DND-41 (cell line): Measurements from ENCODE around the gene TSHZ2.

Source experiments
- ATAC-seq: fragments of 200-7000 bp; cut with Tn5 transposase; 3 replicates; pipeline ENCODE4 v1.9.1; 2021; ENCODE audit warnings: low read depth; ENCODE audit not compliant: insufficient read depth
- DNase-seq: peaks from one replicate; pipeline ENCODE4 v3.0.0-alpha.2; 2020
- H2AFZ ChIP-seq: 2 replicates; pipeline ENCODE4 v1.6.0; 2012; ENCODE audit warnings: low read depth, low read length
- H3K27ac ChIP-seq: 2 replicates; pipeline ENCODE4 v1.5.1; 2012; ENCODE audit warnings: low read length, inconsistent platforms
- H3K27me3 ChIP-seq: fragments of 200-600 bp; sonication (generic); 2 replicates; pipeline ENCODE4 v1.6.0; 2012; ENCODE audit warnings: low read length, mild to moderate bottlenecking, inconsistent platforms; ENCODE audit not compliant: insufficient read depth, poor library complexity
- H3K36me3 ChIP-seq: 2 replicates; pipeline ENCODE4 v1.5.1; 2012; ENCODE audit warnings: low read length, inconsistent platforms; ENCODE audit not compliant: insufficient read depth
- H3K4me1 ChIP-seq: 2 replicates; pipeline ENCODE4 v1.5.1; 2012; ENCODE audit warnings: mild to moderate bottlenecking, low read length; ENCODE audit not compliant: insufficient read depth
- H3K4me2 ChIP-seq: 2 replicates; pipeline ENCODE4 v1.6.0; 2012; ENCODE audit warnings: mild to moderate bottlenecking, moderate library complexity, low read length, inconsistent platforms; ENCODE audit not compliant: insufficient read depth
- H3K4me3 ChIP-seq, 2 experiments: fragments of 200-600 bp in 1 of 2; shearing (Covaris generic) in 1 of 2; 2 replicates each; pipeline ENCODE4 v1.5.1; 2012 to 2016; ENCODE audit warnings: inconsistent platforms in 2 of 2, low read length in 2 of 2, mild to moderate bottlenecking in 2 of 2, low read depth in 1 of 2, moderate library complexity in 1 of 2
- H3K79me2 ChIP-seq: 2 replicates; pipeline ENCODE4 v1.6.0; 2012; ENCODE audit warnings: low read length, inconsistent platforms; ENCODE audit not compliant: insufficient read depth
- H3K9ac ChIP-seq: 2 replicates; pipeline ENCODE4 v1.6.0; 2012; ENCODE audit warnings: low read depth, mild to moderate bottlenecking, inconsistent platforms, low read length, moderate library complexity
- H3K9me3 ChIP-seq: 2 replicates; pipeline ENCODE4 v1.5.1; 2012; ENCODE audit warnings: low read length, moderate library complexity, mild to moderate bottlenecking, inconsistent platforms; ENCODE audit not compliant: insufficient read depth, severe bottlenecking
- H4K20me1 ChIP-seq: 2 replicates; pipeline ENCODE4 v1.6.0; 2012; ENCODE audit warnings: low read length; ENCODE audit not compliant: insufficient read depth
- EZH2 ChIP-seq: IDR thresholded peaks from 3 replicates; pipeline ENCODE4 v1.6.1; 2012; ENCODE audit warnings: borderline replicate concordance, low read depth, mild to moderate bottlenecking, moderate library complexity, low read length, inconsistent platforms; ENCODE audit not compliant: severe bottlenecking
- TF ChIP-seq, protein P1 (sequence below): IDR thresholded peaks from 2 replicates; pipeline ENCODE4 v1.5.1; 2012; ENCODE audit warnings: borderline replicate concordance, low read length, moderate library complexity, mild to moderate bottlenecking; ENCODE audit not compliant: poor library complexity, severe bottlenecking; ENCODE audit errors: extremely low read depth

Gene TSHZ2

DNA sequence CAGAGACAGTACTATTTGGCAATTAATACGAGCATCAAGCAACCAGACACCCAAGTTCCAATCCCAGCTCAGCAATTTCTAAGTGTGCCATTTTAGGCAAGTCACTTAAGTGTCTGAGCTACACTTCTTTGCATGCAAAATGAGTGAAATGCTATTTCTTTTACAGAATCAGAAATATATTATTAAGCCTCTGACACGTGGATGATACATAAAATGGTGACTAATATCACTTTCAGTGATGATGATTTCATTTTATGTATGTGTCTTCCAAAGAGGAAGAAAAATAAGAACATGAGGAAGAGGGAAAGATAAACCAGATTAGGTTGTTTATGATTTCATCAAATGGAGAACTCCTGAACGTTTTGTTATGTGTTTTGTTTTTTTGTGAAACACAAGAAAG, 158.6 kb downstream of the TSHZ2 start:
- Histone ChIP-seq H3K36me3 (no peaks in the 10 kb centered on the region), H3K9me3 (no peaks in the 10 kb centered on the region), H3K27me3 (peaks cover 4% of the 10 kb centered on the region), H3K9ac (no peak overlapping the region), H3K4me3 (no peak overlapping the region), H3K27ac (no peak overlapping the region), H3K79me2 (no peaks in the 10 kb centered on the region), H3K4me2 (no peak overlapping the region), H3K4me1 (no peaks in the 10 kb centered on the region), H4K20me1 (no peaks in the 10 kb centered on the region), H2AFZ (no peak overlapping the region)
- DNase-seq, result no peak
- no peak for TF ChIP-seq EZH2
- TF ChIP-seq, protein P1, sequence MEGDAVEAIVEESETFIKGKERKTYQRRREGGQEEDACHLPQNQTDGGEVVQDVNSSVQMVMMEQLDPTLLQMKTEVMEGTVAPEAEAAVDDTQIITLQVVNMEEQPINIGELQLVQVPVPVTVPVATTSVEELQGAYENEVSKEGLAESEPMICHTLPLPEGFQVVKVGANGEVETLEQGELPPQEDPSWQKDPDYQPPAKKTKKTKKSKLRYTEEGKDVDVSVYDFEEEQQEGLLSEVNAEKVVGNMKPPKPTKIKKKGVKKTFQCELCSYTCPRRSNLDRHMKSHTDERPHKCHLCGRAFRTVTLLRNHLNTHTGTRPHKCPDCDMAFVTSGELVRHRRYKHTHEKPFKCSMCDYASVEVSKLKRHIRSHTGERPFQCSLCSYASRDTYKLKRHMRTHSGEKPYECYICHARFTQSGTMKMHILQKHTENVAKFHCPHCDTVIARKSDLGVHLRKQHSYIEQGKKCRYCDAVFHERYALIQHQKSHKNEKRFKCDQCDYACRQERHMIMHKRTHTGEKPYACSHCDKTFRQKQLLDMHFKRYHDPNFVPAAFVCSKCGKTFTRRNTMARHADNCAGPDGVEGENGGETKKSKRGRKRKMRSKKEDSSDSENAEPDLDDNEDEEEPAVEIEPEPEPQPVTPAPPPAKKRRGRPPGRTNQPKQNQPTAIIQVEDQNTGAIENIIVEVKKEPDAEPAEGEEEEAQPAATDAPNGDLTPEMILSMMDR, result no peak
- ATAC-seq, result no peak

DNA sequence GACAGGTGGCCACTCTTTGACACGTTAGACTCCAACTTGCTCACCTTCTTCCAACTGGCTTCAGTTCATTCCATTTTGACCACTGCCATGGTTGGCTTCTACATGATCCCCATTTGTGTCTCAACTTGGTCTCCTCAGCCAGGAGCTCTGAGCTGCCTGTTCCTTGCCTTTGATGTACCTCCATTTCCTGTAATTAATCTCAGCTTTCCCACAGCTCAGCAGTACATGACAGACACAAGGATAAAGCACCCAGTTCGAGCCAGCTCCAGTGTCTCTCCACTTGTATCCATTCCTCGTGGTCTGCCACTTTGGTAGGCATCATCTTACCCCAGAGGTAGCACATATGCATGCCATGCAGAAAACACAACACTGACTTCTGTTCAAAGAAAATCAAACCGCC, 161.0 kb downstream of the TSHZ2 start:
- no peak for TF ChIP-seq EZH2
- TF ChIP-seq, protein P1, result no peak
- H3K27ac ChIP-seq, result no peak overlapping the region
- H3K4me3 ChIP-seq, result no peak overlapping the region

DNA sequence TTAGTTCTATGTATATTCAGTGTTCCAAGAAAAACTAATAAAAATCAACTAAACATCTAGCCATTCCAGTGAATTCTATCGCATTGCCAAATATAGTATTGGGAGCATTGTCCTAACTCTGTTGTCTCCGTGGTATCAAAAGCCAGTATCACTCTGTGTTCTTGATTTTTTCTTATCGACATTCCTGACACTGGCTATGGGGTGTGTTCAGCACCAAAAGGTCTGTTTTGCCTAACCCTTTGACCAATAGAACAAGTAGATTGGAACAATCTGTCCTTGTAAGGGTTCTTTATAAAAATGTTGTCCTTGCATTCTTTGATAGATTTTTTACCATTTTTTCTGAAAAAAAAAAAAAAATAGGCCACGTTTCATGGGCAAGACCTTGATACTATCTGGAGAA, 161.5 kb downstream of the TSHZ2 start:
- Histone ChIP-seq H2AFZ (no peak overlapping the region), H3K4me1 (no peaks in the 10 kb centered on the region), H3K27ac (no peak overlapping the region), H3K9me3 (no peaks in the 10 kb centered on the region), H4K20me1 (no peaks in the 10 kb centered on the region), H3K79me2 (no peaks in the 10 kb centered on the region), H3K4me3 (no peak overlapping the region), H3K4me2 (no peak overlapping the region), H3K36me3 (no peaks in the 10 kb centered on the region), H3K9ac (no peak overlapping the region), H3K27me3 (peaks cover 11% of the 10 kb centered on the region)
- DNase-seq (no peak), ATAC-seq (no peak)
- TF ChIP-seq, protein P1, result no peak
- TF ChIP-seq EZH2, result no peak

More for the DNA sequence above, 161.0 kb downstream of the TSHZ2 start:
- Histone ChIP-seq H3K36me3 (no peaks in the 10 kb centered on the region), H2AFZ (no peak overlapping the region), H3K4me1 (no peaks in the 10 kb centered on the region), H4K20me1 (no peaks in the 10 kb centered on the region), H3K79me2 (no peaks in the 10 kb centered on the region), H3K9me3 (no peaks in the 10 kb centered on the region), H3K4me2 (no peak overlapping the region), H3K27me3 (peaks cover 8% of the 10 kb centered on the region), H3K9ac (no peak overlapping the region)
- ATAC-seq (no peak), DNase-seq (no peak)

DNA sequence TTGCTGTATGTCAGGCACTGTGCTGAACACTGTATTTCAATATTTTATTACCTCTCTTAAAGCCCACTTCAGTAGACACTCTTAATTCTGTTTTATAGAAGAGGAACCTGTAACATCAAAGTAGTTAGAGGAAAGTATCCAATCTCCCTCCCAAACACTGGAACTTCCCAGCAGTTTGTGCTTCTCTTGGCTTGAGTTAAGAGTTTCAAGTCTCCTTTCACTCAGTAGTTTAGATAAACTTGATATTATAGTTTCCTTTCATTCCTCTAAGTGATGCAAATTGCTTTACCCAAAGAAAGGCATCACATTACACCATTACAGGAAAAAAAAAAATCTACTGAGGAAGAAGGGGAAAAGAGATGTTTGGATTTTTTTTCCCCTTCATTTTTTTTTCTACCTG, 164.3 kb downstream of the TSHZ2 start:
- Histone ChIP-seq H3K9ac (no peak overlapping the region), H3K9me3 (no peaks in the 10 kb centered on the region), H3K4me2 (no peak overlapping the region), H3K36me3 (no peaks in the 10 kb centered on the region), H4K20me1 (no peaks in the 10 kb centered on the region), H3K27ac (no peak overlapping the region), H3K27me3 (peaks cover 22% of the 10 kb centered on the region), H3K4me1 (no peaks in the 10 kb centered on the region), H3K79me2 (no peaks in the 10 kb centered on the region), H2AFZ (no peak overlapping the region), H3K4me3 (no peak overlapping the region)
- TF ChIP-seq, protein P1, result no peak
- TF ChIP-seq EZH2, result no peak
- DNase-seq, result no peak
- ATAC-seq, result no peak
